Suprapubic skin (tissue), 4 donors: ENCODE measurements around the gene TM7SF2. TPM values are rescaled to one million over a fixed set of nuclear protein-coding genes. Genes with fewer than 3 reads are reported as not detected.

Source experiments
- DNase-seq, 2 donors: peaks; one replicate each; pipeline ENCODE4 v3.0.0-alpha.2; 2019; ENCODE audit warnings: low spot score in 2 of 2
- H3K27ac ChIP-seq: fragments of 200-600 bp; sonication (generic); one replicate; pipeline ENCODE4 v1.5.1; 2019
- H3K27me3 ChIP-seq: fragments of 200-600 bp; sonication (generic); one replicate; pipeline ENCODE4 v1.5.1; 2019
- H3K36me3 ChIP-seq: fragments of 200-600 bp; sonication (generic); one replicate; pipeline ENCODE4 v1.5.1; 2019
- H3K4me1 ChIP-seq: fragments of 200-600 bp; sonication (generic); one replicate; pipeline ENCODE4 v1.5.1; 2019
- H3K4me3 ChIP-seq: fragments of 200-600 bp; sonication (generic); one replicate; pipeline ENCODE4 v1.5.1; 2019; ENCODE audit warnings: mild to moderate bottlenecking
- H3K9me3 ChIP-seq: fragments of 200-600 bp; sonication (generic); one replicate; pipeline ENCODE4 v1.5.1; 2019
- CTCF ChIP-seq, 2 donors: fragments of 200-600 bp in 1 of 2; fragments of 450-650 bp in 1 of 2; sonication (generic) in 1 of 2; IDR thresholded peaks; one replicate each; pipeline ENCODE4 v1.5.1; 2016 to 2019; ENCODE audit warnings: antibody characterized with exemption in 2 of 2, mild to moderate bottlenecking in 1 of 2, moderate library complexity in 1 of 2
- EP300 ChIP-seq: sonication (generic); formaldehyde crosslinking; IDR thresholded peaks from one replicate; pipeline ENCODE4 v1.6.1; 2017; ENCODE audit warnings: antibody characterized with exemption
- POLR2A ChIP-seq, 2 donors: fragments of 450-650 bp; IDR thresholded peaks; one replicate each; pipeline ENCODE4 v1.6.1; 2017; ENCODE audit warnings: antibody characterized with exemption in 2 of 2, mild to moderate bottlenecking in 2 of 2, moderate library complexity in 2 of 2
- POLR2AphosphoS5 ChIP-seq, 3 donors: sonication (generic); formaldehyde crosslinking; IDR thresholded peaks; one replicate each; pipeline ENCODE4 v1.6.1; 2017; ENCODE audit warnings: antibody characterized with exemption in 3 of 3
- WGBS: methylation state at CpG from one replicate; pipeline ENCODE4 v1.1.5; 2018; 5-methylcytosine and 5-hydroxymethylcytosine counted together
- total RNA-seq, 4 donors: library from RNA; depleted of rRNA; stranded (reverse); fragments of >200 nt; gene quantifications; one replicate each; pipeline ENCODE4 v1.1.0, GENCODE V29; 2016

The TM7SF2 gene
- total RNA-seq, 4 donors from 2014 or later = 76.5 to 214 (median 145) TPM

- no peaks in the 10 kb centered on the region for H3K27me3 ChIP-seq
- no peak overlapping the region for H3K27ac ChIP-seq
- H3K4me1 ChIP-seq = peaks cover 8% of the 10 kb centered on the region
- no peak for DNase-seq
- H3K9me3 ChIP-seq = no peaks in the 10 kb centered on the region
- peaks cover 36% of the 10 kb centered on the region for H3K36me3 ChIP-seq
- TF ChIP-seq EP300 = no peak
- no peak for TF ChIP-seq CTCF (IDR thresholded peaks at IDR 0.05)
- no peak for TF ChIP-seq POLR2A (IDR thresholded peaks at IDR 0.05)
- no peak for TF ChIP-seq POLR2AphosphoS5 (IDR thresholded peaks at IDR 0.05)
- 90% methylated on average over 3 of the region's 4 CpGs for WGBS
- H3K4me3 ChIP-seq = no peak overlapping the region
Measured at GRCh38 chr11:65089621-65090020, 22.1 kb upstream of the TM7SF2 start.

GRCh38 chr11:65090628-65091027, 21.0 kb upstream of the TM7SF2 start:
- TF ChIP-seq POLR2A (IDR thresholded peaks at IDR 0.05) = no peak
- TF ChIP-seq POLR2AphosphoS5 (IDR thresholded peaks at IDR 0.05) = no peak
- no peak for TF ChIP-seq CTCF (IDR thresholded peaks at IDR 0.05)
- TF ChIP-seq EP300 = no peak

GRCh38 chr11:65095427-65095826, 16.2 kb upstream of the TM7SF2 start:
- WGBS = 77% methylated on average over 22 of the region's 22 CpGs
- no peaks in the 10 kb centered on the region for H3K36me3 ChIP-seq

More at GRCh38 chr11:65090628-65091027, 21.0 kb upstream of the TM7SF2 start:
- no peak overlapping the region for H3K27ac ChIP-seq
- H3K27me3 ChIP-seq = no peaks in the 10 kb centered on the region
- no peak overlapping the region for H3K4me3 ChIP-seq
- DNase-seq = no peak
- peaks cover 2% of the 10 kb centered on the region for H3K4me1 ChIP-seq
- peaks cover 36% of the 10 kb centered on the region for H3K36me3 ChIP-seq
- 89% methylated on average over 4 of the region's 4 CpGs for WGBS
- no peaks in the 10 kb centered on the region for H3K9me3 ChIP-seq

GRCh38 chr11:65095974-65096806, 15.5 kb upstream of the TM7SF2 start, which contains the start of gene VPS51:
VPS51 (plus strand) TSS chr11:65096214; CDS start chr11:65096251, 37 bp downstream.
- WGBS = 1% methylated on average over 29 of the region's 52 CpGs
- H3K9me3 ChIP-seq = no peaks in the 10 kb centered on the region
- H3K27me3 ChIP-seq = no peaks in the 10 kb centered on the region
- H3K4me3 ChIP-seq = peak within 1 kb of the TSS; percentile 95
- TF ChIP-seq CTCF (IDR thresholded peaks at IDR 0.05) (no peak), EP300 (no peak), POLR2A (IDR thresholded peaks at IDR 0.05) (peak; percentile 44 to 45), POLR2AphosphoS5 (IDR thresholded peaks at IDR 0.05) (peak in 2 of 3 donors; percentile 22 to 99)
- peaks cover 33% of the 10 kb centered on the region for H3K4me1 ChIP-seq
- DNase-seq = peak; percentile 92
- H3K27ac ChIP-seq = peak within 1 kb of the TSS; percentile 91
- H3K36me3 ChIP-seq = no peaks in the 10 kb centered on the region

More at GRCh38 chr11:65095427-65095826, 16.2 kb upstream of the TM7SF2 start:
- DNase-seq = no peak
- Histone ChIP-seq H3K4me1 (peaks cover 28% of the 10 kb centered on the region), H3K4me3 (peak overlapping the region; percentile 95), H3K9me3 (no peaks in the 10 kb centered on the region), H3K27me3 (no peaks in the 10 kb centered on the region), H3K27ac (peak overlapping the region; percentile 91)
- TF ChIP-seq POLR2AphosphoS5 (IDR thresholded peaks at IDR 0.05) (no peak), EP300 (no peak), CTCF (IDR thresholded peaks at IDR 0.05) (no peak)

GRCh38 chr11:65096926-65097325, 14.7 kb upstream of the TM7SF2 start:
- no peak for TF ChIP-seq EP300
- TF ChIP-seq CTCF (IDR thresholded peaks at IDR 0.05) = no peak
- Histone ChIP-seq H3K4me1 (peaks cover 38% of the 10 kb centered on the region), H3K27ac (peak overlapping the region; percentile 91), H3K27me3 (no peaks in the 10 kb centered on the region), H3K9me3 (no peaks in the 10 kb centered on the region), H3K4me3 (peak overlapping the region; percentile 95), H3K36me3 (no peaks in the 10 kb centered on the region)
- DNase-seq = no peak
- 68% methylated on average over 2 of the region's 8 CpGs for WGBS
